ENCODE data around the gene TXNDC11.

DNA sequence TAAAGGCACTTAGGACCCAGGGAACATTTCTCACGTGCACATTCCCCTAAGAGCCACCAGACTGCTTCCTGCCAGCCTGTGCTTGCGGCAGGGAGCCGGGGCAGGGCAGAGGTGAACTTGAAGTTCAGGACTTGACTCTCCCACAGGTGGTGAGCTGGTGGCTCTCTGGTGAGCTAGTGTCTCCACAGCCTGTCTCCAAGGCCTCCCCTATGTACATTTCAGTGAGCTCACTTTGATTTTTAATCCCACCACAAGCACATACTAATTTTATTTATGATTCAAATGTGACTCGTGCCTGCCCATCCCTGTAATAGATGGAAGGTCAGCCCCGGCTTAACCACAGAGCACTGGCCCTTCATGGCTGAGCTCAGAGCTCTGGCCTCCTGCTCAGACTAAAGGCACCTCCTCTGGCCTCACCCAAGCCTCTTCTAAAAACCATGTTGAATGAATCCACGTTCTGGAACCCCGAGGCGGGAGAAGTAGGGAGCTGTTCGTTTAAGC lies 65.2 kb downstream of the TXNDC11 start:
- TF ChIP-seq SREBF2 (IDR thresholded peaks at IDR 0.05) (no peak), EP300 (IDR thresholded peaks at IDR 0.05) (no peak), RFX5 (IDR thresholded peaks at IDR 0.05) (no peak), POLR2A (IDR thresholded peaks at IDR 0.05; ENCODE audit: low read length) (no peak)
- TF ChIP-seq, protein P1, sequence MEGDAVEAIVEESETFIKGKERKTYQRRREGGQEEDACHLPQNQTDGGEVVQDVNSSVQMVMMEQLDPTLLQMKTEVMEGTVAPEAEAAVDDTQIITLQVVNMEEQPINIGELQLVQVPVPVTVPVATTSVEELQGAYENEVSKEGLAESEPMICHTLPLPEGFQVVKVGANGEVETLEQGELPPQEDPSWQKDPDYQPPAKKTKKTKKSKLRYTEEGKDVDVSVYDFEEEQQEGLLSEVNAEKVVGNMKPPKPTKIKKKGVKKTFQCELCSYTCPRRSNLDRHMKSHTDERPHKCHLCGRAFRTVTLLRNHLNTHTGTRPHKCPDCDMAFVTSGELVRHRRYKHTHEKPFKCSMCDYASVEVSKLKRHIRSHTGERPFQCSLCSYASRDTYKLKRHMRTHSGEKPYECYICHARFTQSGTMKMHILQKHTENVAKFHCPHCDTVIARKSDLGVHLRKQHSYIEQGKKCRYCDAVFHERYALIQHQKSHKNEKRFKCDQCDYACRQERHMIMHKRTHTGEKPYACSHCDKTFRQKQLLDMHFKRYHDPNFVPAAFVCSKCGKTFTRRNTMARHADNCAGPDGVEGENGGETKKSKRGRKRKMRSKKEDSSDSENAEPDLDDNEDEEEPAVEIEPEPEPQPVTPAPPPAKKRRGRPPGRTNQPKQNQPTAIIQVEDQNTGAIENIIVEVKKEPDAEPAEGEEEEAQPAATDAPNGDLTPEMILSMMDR (IDR thresholded peaks at IDR 0.05): no peak
- TF ChIP-seq, protein P2, sequence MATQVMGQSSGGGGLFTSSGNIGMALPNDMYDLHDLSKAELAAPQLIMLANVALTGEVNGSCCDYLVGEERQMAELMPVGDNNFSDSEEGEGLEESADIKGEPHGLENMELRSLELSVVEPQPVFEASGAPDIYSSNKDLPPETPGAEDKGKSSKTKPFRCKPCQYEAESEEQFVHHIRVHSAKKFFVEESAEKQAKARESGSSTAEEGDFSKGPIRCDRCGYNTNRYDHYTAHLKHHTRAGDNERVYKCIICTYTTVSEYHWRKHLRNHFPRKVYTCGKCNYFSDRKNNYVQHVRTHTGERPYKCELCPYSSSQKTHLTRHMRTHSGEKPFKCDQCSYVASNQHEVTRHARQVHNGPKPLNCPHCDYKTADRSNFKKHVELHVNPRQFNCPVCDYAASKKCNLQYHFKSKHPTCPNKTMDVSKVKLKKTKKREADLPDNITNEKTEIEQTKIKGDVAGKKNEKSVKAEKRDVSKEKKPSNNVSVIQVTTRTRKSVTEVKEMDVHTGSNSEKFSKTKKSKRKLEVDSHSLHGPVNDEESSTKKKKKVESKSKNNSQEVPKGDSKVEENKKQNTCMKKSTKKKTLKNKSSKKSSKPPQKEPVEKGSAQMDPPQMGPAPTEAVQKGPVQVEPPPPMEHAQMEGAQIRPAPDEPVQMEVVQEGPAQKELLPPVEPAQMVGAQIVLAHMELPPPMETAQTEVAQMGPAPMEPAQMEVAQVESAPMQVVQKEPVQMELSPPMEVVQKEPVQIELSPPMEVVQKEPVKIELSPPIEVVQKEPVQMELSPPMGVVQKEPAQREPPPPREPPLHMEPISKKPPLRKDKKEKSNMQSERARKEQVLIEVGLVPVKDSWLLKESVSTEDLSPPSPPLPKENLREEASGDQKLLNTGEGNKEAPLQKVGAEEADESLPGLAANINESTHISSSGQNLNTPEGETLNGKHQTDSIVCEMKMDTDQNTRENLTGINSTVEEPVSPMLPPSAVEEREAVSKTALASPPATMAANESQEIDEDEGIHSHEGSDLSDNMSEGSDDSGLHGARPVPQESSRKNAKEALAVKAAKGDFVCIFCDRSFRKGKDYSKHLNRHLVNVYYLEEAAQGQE (IDR thresholded peaks at IDR 0.05): no peak

Data from A549 (cell line).